ENCODE measurements around the gene SPOP.

The SPOP gene

GRCh38 chr17:49618028-49618611 lies 59.8 kb downstream of the SPOP start:
- no peak for TF ChIP-seq SIN3A (IDR thresholded peaks at IDR 0.05; ENCODE audit: borderline replicate concordance, insufficient read depth, low read length)
- TF ChIP-seq TAF1 (IDR thresholded peaks at IDR 0.05; ENCODE audit: borderline replicate concordance, insufficient read depth, low read length): no peak
- no peak for TF ChIP-seq POLR2AphosphoS5 (IDR thresholded peaks at IDR 0.05; ENCODE audit: low read depth, low read length)
- no peak for TF ChIP-seq FOXP2 (optimal IDR thresholded peaks at IDR 0.05; ENCODE audit: borderline replicate concordance, extremely low read depth, extremely low read length, insufficient read depth)
- TF ChIP-seq REST (IDR thresholded peaks at IDR 0.05; ENCODE audit: insufficient read depth in 1 of 2, low read depth in 2 of 2, low read length in 2 of 2): no peak

GRCh38 chr17:49616601-49617131 lies 61.2 kb downstream of the SPOP start:
- no peak for TF ChIP-seq FOXP2 (optimal IDR thresholded peaks at IDR 0.05; ENCODE audit: borderline replicate concordance, extremely low read depth, extremely low read length, insufficient read depth)
- TF ChIP-seq REST (IDR thresholded peaks at IDR 0.05; ENCODE audit: insufficient read depth in 1 of 2, low read depth in 2 of 2, low read length in 2 of 2): no peak
- TF ChIP-seq SIN3A (IDR thresholded peaks at IDR 0.05; ENCODE audit: borderline replicate concordance, insufficient read depth, low read length): no peak
- TF ChIP-seq POLR2AphosphoS5 (IDR thresholded peaks at IDR 0.05; ENCODE audit: low read depth, low read length): no peak

GRCh38 chr17:49616086-49616485 lies 61.8 kb downstream of the SPOP start:
- TF ChIP-seq TAF1 (IDR thresholded peaks at IDR 0.05; ENCODE audit: borderline replicate concordance, insufficient read depth, low read length) (no peak), SIN3A (IDR thresholded peaks at IDR 0.05; ENCODE audit: borderline replicate concordance, insufficient read depth, low read length) (no peak), FOXP2 (optimal IDR thresholded peaks at IDR 0.05; ENCODE audit: borderline replicate concordance, extremely low read depth, extremely low read length, insufficient read depth) (no peak), POLR2AphosphoS5 (IDR thresholded peaks at IDR 0.05; ENCODE audit: low read depth, low read length) (no peak), REST (IDR thresholded peaks at IDR 0.05; ENCODE audit: insufficient read depth in 1 of 2, low read depth in 2 of 2, low read length in 2 of 2) (no peak)

- TF ChIP-seq POLR2AphosphoS5 (IDR thresholded peaks at IDR 0.05; ENCODE audit: low read depth, low read length) (no peak), FOXP2 (optimal IDR thresholded peaks at IDR 0.05; ENCODE audit: borderline replicate concordance, extremely low read depth, extremely low read length, insufficient read depth) (no peak), REST (IDR thresholded peaks at IDR 0.05; ENCODE audit: insufficient read depth in 1 of 2, low read depth in 2 of 2, low read length in 2 of 2) (no peak), SIN3A (IDR thresholded peaks at IDR 0.05; ENCODE audit: borderline replicate concordance, insufficient read depth, low read length) (no peak), TAF1 (IDR thresholded peaks at IDR 0.05; ENCODE audit: borderline replicate concordance, insufficient read depth, low read length) (no peak)
Measured at GRCh38 chr17:49613182-49613800, 64.6 kb downstream of the SPOP start.
